Astrocyte (in vitro differentiated cells and primary cell): ENCODE results near the gene GFM1.

Experiments used
- EZH2 ChIP-seq: IDR thresholded peaks from 2 replicates; pipeline ENCODE4 v1.6.1; 2012; ENCODE audit warnings: mild to moderate bottlenecking, low read length, inconsistent platforms; ENCODE audit not compliant: insufficient read depth
- TF ChIP-seq, protein P1 (sequence below): IDR thresholded peaks from 2 replicates; pipeline ENCODE4 v1.5.1; 2011; ENCODE audit warnings: low read depth, mild to moderate bottlenecking, inconsistent platforms, low read length, moderate library complexity; ENCODE audit not compliant: insufficient read depth

DNA sequence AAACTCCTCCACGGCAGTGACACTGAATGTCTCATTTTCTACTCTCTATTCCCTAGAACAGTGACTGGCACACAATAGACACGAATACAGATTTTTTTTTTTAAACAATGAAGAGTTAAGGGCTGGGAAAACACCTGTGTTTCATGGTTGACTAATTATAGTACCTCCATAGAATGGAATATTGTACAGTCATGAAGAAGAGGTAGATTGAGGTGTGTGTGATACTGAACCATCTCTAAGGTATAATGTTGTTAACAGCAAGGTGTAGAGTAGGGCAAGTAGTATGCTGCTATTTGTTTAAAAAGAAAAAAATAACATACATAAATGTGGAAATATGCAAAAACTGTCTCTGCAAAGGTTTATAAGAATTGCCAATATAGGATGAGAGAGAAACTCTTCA is 93.1 kb downstream of the GFM1 start:
- TF ChIP-seq, protein P1, sequence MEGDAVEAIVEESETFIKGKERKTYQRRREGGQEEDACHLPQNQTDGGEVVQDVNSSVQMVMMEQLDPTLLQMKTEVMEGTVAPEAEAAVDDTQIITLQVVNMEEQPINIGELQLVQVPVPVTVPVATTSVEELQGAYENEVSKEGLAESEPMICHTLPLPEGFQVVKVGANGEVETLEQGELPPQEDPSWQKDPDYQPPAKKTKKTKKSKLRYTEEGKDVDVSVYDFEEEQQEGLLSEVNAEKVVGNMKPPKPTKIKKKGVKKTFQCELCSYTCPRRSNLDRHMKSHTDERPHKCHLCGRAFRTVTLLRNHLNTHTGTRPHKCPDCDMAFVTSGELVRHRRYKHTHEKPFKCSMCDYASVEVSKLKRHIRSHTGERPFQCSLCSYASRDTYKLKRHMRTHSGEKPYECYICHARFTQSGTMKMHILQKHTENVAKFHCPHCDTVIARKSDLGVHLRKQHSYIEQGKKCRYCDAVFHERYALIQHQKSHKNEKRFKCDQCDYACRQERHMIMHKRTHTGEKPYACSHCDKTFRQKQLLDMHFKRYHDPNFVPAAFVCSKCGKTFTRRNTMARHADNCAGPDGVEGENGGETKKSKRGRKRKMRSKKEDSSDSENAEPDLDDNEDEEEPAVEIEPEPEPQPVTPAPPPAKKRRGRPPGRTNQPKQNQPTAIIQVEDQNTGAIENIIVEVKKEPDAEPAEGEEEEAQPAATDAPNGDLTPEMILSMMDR = no peak
- TF ChIP-seq EZH2 = no peak
